Glomerular endothelial cell (primary cell): ENCODE measurements around the gene ELF4. TPM values are rescaled to one million over a fixed set of nuclear protein-coding genes. Genes with fewer than 3 reads are reported as not detected.

ENCODE experiments used
- DNase-seq: peaks from one replicate; pipeline ENCODE4 v3.0.0-alpha.2; 2011; ENCODE audit warnings: low read depth, low spot score; ENCODE audit errors: extremely low read depth
- total RNA-seq: library from RNA; depleted of rRNA; stranded (reverse); fragments of >200 nt; gene quantifications from 2 replicates; pipeline ENCODE4 v1.2.3, GENCODE V29; 2015

The ELF4 gene
- total RNA-seq: 27.4 and 29.9 TPM in 2 replicates

DNA sequence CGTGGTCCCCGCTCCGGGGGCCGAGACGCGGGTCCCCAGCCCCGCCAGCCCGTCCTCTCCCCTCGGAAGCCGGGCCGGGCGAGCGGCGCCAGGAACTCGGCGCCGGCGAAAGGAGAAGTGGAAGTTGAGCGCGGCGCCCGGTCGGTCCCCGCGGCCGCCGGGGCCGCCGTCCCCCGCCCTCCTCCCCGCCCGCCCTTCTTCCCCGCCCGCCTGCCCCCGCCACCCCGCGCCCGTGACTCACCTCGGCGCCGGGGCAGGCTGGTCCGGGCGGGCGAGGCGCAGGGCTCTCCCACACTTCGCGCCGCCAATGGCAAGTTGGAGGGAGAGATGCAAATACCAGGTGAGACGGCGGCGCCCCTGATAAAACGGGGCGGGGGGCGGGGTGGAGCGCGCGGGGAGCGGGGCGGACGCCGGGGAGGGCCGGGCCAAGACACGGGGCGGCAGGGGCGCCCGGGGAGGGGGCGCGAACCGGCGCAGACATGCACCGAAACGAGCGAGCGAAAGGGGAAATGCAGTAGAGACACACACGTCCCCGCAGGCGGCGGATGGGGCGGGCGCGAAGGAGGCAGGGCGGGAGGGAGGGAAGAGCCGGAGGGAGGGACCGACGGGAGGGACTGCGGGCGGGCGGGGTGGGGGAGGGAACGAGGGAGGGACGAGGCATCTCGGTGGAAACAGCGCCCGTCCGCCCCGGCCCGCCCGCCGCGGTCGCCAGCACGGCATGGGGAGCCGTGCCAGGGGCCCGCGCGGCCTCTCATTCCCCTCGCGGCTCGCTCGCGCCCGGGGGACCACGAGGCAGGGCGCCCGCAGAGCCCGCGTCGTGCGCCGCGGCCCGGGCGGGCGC, at the start of gene ELF4:
ELF4 (minus strand) TSS at position 119 of the 841 bp plus-strand sequence. CDS start 29,167 bp downstream, outside the sequence.
- no peak for DNase-seq

GRCh38 chrX:130159776-130160175, 49.5 kb upstream of the ELF4 start:
- no peak for DNase-seq

- no peak for DNase-seq
Measured at GRCh38 chrX:130158311-130158710, 48.0 kb upstream of the ELF4 start.

- DNase-seq: no peak
Measured at GRCh38 chrX:130155564-130155963, 45.3 kb upstream of the ELF4 start.

GRCh38 chrX:130147631-130148030, 37.3 kb upstream of the ELF4 start:
- DNase-seq: no peak

DNA sequence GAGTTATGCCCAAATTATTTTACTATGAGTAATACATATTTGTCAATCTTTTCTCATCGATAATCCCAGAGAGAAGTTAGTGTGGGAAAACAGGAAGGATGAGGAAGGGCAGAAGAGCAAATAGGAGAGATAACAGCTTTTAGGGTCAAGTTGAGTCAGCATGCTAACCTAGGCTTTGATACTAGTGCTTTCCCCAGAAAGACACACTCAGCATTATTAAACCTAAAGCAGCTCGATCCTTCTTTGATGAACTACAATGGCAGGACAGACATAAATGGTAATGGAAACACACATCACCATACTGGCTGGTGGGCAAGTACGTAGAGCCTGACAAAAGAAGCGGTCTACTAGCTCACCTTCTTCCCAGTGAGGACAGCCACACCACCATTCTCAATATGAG, 34.8 kb upstream of the ELF4 start:
- DNase-seq: no peak

DNA sequence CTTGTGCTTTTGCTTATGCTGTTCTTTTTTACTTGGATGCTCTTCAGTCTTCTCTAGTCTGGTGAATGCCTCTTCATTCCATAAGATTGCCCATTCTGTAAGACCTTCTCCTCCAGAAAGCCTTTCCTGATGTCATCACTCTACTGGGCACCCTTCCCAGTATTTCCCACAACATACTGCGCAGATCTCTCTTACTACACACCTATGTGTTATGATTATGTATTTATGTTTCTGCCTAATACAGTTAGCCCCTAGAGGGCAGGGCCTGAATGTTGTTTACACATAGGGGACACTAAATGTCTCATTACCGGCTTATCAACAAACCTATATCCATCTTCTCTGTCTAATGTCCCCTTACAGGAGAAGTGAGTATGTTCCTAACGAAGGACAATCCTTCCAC, 34.2 kb upstream of the ELF4 start:
- DNase-seq: no peak

GRCh38 chrX:130139474-130140201, 29.3 kb upstream of the ELF4 start:
- no peak for DNase-seq

GRCh38 chrX:130136961-130137360, 26.7 kb upstream of the ELF4 start:
- no peak for DNase-seq

DNA sequence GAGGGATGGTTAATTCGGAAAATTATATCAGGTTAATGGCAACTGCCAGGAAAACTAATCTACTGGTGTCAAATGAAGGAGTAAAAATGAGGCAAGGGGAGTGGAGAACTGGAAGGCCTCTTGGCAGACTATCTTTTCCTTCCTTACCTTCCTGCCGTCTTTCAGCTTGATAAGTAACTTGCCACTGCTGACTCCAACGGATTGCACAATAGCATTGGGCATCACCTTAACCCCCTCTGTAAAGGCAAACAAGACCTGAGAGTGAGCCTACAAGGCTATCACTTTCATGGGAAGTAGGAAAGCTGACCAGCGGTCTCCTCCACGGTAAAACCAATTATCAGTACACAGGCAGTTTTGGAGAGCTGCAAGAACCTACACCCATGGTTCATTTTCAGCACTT, 26.2 kb upstream of the ELF4 start:
- no peak for DNase-seq

- no peak for DNase-seq
Measured at GRCh38 chrX:130130990-130131389, 20.7 kb upstream of the ELF4 start.

DNA sequence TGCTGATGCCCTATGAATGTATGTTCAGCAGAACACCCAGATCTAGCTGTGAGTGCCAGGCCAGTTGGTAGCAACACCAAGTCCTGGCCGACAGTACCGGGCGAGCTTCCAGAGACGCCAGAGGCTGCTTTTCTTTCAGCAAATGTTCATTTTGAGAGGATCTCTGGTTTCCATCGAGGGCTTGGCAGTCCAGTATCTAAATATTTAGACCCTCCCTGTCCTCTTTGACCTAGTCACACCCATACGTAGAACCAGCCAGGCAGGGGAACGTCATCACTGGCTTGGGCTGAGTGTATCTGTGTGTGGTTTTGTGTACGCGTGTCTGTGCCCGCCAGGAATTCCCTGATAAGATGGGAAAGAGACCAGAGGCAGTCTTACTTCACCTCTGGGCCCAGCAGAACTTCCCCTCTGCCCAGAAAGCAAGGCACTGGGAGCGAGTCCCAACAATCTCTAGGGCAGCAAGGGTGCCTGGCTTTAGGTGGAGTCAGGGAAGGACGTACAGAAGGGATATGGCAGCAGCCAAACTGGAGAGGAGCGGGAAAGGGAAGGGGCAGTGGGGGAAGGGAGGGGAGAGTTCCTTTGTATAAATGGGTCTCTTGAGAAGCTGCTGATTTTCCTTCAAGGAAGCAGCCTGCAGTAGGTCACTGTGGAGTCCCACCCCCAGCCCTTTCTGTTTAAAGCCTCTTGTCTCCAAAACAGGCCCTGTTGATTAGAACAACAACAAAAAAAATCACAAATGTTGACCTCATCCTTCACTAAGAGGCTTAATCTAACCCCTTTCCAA, 15.0 kb upstream of the ELF4 start:
- DNase-seq: no peak

- no peak for DNase-seq
Measured at GRCh38 chrX:130124577-130124976, 14.3 kb upstream of the ELF4 start.

DNA sequence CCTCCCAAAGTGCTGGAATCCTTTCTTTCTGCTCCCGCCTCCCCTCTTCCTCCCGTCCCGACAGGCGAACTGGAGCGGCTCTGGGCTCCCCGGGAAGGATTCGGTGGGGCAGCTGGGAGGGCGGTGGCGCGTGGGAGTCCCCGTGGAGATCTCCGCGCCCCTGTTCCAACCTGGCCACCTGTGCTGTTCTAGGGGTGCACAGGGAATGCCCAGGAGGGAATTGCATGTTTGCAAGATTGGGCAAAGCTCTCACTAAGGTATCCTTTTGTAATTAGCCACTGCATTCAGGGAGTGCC, 11.2 kb upstream of the ELF4 start:
- DNase-seq: no peak

- DNase-seq: no peak
Measured at GRCh38 chrX:130120746-130121504, 10.6 kb upstream of the ELF4 start.

DNA sequence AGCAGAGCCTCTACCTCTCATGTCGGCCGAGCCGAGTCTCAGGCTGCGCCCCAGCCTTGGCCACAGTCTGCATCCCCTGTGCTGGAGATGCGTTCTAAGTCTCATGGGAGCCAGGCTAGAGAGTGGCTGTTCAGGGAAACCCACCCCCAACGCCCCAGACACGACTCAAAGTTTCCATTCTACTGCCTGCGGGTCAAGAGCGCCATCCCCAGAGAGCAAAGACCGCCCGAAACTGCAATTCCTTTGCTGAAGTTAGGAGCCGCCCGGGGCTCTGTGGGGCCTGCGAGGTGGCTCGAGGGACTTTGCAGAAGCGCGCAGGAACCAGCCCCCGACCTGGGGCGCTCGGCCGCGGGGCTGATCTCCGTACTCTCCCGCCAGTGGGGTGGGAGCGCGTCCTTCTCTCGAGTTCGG, 10.0 kb upstream of the ELF4 start:
- DNase-seq: no peak

DNA sequence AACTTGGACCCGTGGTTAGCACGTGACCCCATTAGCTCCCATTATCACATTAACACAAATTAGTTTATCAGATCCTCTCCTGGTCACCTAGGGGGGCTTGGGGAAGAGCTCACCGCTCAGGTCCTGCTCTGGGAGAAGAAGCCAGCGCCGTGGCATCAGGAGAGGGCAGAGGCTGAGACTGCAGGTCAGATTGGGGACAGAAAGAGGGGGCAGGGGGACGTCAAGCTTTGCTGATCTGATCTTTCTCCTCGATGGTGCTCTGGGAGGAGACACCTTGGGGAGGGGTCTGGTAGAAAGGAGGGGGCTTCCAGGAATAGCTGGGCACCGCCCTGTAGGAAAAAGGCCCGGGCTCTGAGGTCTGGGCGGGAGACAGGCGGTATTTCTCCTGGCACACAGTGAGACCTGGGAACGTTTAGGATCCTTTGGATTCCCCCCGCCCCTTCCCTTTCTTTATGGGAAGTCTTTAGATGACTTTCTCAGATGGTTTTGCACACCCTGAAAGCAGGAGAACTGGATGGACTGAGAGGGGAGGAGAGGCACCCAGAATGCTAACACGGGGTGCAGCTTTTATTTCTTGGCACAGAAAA, 9.1 kb upstream of the ELF4 start:
- no peak for DNase-seq

DNA sequence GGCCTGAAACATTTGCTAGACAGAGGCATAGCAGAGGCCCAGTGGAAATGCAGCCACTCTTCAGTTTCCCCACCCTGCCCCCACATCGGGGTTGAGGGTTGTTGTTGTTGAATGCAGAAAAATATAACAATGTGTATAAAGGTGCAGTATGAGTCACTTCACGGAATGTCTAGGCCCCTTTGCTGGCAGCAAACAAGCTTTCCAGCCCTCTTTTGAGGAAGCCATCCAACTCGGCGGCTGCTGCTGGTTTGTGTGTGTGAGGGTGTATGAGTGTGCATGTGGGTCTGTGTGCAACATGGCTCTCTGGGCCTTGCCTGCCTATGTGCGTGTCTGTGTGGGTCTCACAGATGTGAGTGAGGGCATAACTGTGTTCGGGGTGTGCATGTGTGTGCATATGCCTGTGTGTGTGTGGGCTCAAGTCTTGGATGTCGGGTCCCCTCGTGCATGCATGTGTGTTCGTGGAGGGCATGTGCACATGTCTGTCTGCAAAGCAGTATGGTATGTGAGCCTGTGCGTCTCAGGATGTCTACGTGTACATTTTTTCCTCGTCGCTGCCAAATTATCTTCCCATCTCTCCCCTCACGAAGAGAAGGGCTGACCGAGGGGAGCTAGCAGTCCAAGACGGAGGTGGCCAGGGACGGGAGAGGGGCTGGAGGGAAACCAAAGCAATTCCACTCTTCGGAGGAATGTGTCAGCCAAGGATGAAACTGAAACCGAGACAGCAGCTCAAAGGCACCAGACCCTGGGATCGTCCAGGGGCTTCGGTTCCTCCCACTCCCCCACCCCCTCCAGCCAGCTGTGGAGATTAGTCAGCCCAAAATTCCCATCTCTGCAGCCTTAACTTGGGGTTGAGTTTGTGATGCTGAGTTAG, 8.4 kb upstream of the ELF4 start:
- DNase-seq: no peak

DNA sequence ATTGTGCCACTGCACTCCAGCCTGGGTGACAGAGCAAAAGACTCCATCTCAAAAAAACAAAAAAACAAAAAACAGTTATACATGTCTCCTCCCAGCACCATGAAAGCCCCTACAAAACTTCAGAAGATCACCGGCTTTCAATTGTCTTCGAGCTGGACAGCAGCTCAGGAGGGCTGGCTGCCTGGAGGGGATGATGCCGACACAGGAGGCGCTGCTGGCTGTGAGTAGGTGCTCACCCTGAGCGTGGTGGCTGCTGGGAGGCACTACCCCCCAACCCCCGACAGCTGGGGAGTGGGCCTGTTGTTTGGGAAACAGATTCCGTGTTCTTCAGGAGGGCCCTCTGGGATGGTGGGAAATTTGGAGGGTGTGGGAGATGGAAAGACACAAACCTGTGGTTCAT, 6.9 kb upstream of the ELF4 start:
- no peak for DNase-seq
